NCI-H774 (cell line): ENCODE measurements around the gene CHD6.

Experiments used
- DNase-seq: peaks from one replicate; lab custom pipeline; 2025; lab: John Stamatoyannopoulos, UW

The CHD6 gene, protein sequence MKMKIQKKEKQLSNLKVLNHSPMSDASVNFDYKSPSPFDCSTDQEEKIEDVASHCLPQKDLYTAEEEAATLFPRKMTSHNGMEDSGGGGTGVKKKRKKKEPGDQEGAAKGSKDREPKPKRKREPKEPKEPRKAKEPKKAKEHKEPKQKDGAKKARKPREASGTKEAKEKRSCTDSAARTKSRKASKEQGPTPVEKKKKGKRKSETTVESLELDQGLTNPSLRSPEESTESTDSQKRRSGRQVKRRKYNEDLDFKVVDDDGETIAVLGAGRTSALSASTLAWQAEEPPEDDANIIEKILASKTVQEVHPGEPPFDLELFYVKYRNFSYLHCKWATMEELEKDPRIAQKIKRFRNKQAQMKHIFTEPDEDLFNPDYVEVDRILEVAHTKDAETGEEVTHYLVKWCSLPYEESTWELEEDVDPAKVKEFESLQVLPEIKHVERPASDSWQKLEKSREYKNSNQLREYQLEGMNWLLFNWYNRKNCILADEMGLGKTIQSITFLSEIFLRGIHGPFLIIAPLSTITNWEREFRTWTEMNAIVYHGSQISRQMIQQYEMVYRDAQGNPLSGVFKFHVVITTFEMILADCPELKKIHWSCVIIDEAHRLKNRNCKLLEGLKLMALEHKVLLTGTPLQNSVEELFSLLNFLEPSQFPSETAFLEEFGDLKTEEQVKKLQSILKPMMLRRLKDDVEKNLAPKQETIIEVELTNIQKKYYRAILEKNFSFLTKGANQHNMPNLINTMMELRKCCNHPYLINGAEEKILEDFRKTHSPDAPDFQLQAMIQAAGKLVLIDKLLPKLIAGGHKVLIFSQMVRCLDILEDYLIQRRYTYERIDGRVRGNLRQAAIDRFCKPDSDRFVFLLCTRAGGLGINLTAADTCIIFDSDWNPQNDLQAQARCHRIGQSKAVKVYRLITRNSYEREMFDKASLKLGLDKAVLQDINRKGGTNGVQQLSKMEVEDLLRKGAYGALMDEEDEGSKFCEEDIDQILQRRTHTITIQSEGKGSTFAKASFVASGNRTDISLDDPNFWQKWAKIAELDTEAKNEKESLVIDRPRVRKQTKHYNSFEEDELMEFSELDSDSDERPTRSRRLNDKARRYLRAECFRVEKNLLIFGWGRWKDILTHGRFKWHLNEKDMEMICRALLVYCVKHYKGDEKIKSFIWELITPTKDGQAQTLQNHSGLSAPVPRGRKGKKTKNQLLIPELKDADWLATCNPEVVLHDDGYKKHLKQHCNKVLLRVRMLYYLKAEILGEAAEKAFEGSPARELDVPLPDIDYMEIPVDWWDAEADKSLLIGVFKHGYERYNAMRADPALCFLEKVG (N-terminal part only)

GRCh38 chr20:41617902-41618806, at the start of gene CHD6:
CHD6 (minus strand) TSS chr20:41618377; CDS start chr20:41551337, 67,040 bp downstream.
- peak; percentile 98 for DNase-seq

DNA sequence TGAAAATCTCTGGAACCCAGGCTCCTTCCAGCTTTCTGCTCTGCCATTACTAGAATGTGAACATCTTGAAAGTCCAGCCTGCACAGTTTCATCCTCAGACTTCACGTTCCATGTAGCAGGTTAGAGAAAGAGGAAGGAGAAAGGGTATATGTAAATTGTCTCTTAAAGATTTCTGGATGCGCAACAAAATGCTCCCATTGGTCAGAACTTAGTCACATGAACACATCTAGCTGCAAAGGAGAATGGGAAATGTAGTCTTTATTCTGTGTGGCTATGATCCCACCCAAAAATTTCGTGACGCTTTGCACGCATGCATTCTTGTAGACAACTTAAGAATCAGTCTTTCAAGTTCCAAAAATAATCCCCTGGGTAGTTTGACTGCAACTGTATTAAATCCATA, 46.4 kb upstream of the CHD6 start:
- no peak for DNase-seq

- no peak for DNase-seq
Observed at GRCh38 chr20:41657655-41658054, 39.5 kb upstream of the CHD6 start.

DNA sequence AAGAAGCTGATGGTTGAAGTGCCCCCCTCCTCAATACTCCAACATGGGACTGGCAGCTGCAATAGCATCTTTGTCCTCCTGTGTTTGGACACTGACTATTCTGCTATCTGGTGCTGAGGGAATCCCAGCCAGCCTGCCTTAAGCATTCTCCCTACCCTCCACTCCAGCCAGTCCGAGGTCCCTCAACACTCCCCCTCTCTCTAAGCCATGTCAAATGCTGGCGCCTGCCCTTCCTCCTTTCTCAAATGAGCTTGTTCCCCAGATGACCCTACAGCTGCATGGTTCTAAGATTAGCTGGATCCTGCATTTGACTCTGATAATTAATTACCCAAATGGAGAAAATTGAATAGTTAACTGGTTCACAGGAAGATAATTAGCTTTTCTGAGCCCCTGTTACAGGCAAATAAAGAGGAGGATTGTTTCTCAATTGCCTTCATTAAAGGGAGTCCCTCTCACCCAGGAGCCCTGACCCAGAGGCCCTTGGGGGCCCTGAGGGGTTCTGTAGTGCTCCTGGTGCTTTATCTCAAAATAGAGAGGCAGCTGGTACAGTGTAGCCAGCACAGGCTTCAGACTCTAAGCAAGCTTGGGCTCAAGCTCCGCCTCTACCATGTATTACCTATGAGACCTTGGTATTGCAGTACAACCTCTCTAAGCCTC, 37.9 kb upstream of the CHD6 start:
- DNase-seq, result no peak

DNA sequence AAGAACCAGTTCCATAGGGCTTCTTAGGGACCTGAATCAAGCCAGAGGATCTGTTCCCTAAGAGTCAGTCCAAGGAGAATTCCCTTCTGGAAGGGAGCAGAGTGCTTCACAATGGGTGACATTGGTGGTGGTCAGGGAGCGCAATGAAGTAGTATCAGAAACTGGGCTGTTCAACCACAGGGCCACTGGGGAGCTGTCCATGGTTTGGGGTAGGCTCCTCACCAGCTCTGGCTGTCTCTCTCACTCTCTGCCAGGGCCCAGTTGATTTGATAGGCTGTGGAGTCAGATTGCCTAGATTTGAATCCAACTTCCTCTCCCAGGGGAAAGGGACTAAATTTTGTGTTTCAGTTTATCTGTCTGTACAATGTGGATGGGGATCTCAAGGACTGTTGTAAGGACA, 36.7 kb upstream of the CHD6 start:
- DNase-seq, result no peak

DNA sequence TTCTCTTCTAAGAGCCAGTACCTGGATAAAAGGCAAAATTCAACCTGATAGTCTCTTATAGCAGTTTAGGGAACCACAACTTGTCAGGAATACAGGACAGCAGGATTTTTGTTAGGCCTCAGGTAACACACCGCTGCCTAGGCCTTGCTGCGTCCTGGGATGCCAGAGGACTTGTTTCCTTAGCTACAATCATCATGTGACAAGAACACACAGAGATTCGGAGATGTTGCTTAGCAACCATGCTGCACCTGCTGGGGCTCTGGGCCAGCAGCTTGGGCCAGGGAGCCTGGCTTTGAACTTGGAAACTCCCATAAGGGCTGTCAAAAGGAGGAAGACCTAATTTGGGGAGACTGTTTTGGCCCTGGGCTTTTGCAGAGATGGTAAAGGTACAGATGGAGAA, 36.1 kb upstream of the CHD6 start:
- DNase-seq, result peak; percentile 91

GRCh38 chr20:41650231-41650948, 32.2 kb upstream of the CHD6 start:
- peak; percentile 94 for DNase-seq

- DNase-seq, result peak; percentile 24
Observed at GRCh38 chr20:41649489-41649888, 31.3 kb upstream of the CHD6 start.

DNA sequence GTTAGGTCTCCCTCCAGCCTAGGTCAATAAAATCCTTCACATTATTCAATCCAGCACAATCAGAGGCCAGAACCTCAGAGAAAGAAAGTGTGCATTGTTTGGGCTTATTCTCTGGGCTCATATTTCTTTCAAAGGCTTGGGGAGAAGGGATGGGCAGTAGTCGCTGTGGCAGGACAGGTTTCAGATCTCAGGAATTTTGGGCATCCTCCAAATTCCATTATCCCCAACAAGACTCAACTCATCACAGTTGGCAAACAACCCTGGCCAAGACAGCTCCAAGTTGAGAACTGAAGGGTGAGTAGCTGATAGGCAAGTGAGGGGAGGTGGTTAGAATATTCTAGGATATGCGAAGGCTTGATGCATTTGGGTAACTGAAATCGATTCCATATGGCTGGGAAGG, 27.2 kb upstream of the CHD6 start:
- DNase-seq, result no peak

- DNase-seq, result peak; percentile 85
Observed at GRCh38 chr20:41643504-41643938, 25.3 kb upstream of the CHD6 start.

GRCh38 chr20:41639630-41640029, 21.5 kb upstream of the CHD6 start:
- DNase-seq, result no peak

DNA sequence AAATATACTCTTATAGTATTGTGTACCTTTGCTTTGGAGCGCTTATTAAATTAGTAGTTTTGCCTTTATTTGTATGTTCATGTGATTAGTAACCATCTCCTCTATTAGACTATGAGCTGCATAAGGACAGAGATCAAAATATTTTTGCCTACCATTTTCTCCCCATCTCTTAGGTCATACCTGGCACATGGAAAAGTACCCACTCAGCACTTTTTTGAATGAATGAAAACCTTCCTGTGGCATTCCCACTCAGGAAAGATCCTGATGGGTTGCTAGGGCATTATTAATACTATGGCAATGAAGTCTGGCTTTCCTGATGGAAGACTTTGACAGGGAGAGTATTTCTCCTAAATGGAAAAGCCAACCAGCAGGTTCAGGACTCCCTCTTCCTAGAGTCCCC, 20.3 kb upstream of the CHD6 start:
- no peak for DNase-seq

- no peak for DNase-seq
Observed at GRCh38 chr20:41635158-41635557, 17.0 kb upstream of the CHD6 start.

DNA sequence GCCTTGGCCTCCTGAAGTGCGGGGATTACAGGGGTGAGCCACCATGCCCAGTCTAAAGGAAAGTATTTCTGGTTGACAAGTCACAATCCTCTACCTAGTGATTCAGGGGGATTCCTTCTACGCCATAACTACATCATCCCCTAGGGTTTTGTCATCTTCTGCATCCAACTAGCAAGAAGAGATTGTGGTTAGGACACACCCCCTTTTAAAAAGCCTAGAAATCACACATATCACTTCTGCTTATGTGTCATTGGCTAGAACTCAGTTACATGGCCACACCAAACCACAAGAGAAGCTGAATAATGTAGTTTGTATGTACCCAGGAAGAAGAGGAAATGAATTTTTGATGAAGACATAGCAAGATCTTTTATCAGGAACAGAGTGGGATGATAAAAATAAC, 14.7 kb upstream of the CHD6 start:
- DNase-seq, result no peak

DNA sequence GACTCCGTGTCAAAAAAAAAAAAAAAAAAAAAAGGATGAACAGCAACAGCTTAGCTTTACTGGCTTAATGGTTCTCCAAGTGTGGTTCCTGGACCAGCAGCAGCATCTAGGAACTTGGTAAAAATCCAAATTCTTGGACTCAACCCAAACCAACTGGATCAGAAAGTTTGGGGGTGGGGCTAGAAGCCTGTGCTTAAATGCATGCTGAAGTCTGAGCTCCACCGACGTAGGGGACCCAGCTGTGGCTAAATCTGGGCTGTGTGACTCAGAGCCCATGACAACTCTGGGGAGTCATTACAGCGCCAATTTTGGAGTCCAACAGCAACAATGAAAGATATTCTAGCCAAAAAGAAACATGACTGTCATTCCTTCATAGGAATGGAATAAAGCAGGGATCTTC, 13.6 kb upstream of the CHD6 start:
- no peak for DNase-seq

DNA sequence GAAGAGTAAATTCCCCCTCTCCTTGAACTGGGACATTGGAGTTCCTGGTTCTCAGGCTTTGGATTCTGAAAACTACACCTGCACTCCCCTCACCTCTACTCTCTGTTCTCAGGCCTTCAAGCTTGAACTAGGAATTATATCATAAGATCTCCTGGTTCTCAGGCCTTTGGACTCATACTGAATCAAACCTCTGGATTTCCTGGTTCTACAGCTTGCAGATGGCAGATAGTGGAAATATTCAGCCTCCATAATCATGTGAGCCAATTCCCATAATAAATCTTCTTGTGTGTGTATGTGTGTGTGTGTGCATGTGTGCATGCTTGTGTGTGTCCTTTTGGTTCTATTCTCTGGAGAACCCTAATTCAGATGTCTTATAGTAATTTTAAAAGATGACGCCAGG, 12.7 kb upstream of the CHD6 start:
- no peak for DNase-seq

- DNase-seq, result no peak
Observed at GRCh38 chr20:41627611-41628244, 9.6 kb upstream of the CHD6 start.

DNA sequence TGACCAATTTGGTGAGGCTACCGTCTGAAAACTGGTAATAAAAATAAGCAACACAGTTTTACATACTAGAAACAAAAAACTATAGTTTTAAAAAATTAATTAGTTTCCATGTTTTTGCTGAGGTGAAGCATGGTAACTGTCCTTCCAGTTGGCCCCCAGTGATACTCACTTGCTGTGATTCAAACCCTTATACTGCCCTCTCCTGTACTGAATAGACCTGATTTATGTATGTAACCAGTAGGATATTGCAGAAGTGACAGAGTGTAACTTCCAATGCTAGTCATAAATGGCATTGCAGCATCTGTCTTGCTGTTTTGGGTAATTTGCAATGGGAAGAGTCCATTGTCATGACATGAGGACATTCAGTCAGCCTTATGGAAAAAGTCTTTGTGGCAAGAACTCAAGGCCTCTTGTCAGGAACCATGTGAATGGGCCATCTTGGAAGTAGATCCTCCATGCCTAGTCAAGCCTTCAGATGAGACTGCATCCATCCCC, 8.9 kb upstream of the CHD6 start:
- no peak for DNase-seq
